ENCODE data around the gene FBXO31. TPM values are rescaled to one million over a fixed set of nuclear protein-coding genes. Genes with fewer than 3 reads are reported as not detected.

FBXO31 gene
- total and polyA plus RNA-seq, 9 of the 15 experiments (the other 6 are each of a cell fraction or from before 2014, with no cell fraction given), result 0.18 to 33.3 (median 10.9) TPM

GRCh38 chr16:87351320-87351698, 32.3 kb downstream of the FBXO31 start (continued):
- TF ChIP-seq E2F4 (CRISPR knock-in tag; IDR thresholded peaks at IDR 0.05; ENCODE audit: low read depth) (no peak), SMARCB1 (IDR thresholded peaks at IDR 0.05; ENCODE audit: insufficient read length, low read depth) (no peak), KLF13 (tag; IDR thresholded peaks at IDR 0.05; ENCODE audit: borderline replicate concordance, low read depth) (no peak), GABPB1 (CRISPR knock-in tag; IDR thresholded peaks at IDR 0.05) (no peak)
- TF ChIP-seq, protein P1, sequence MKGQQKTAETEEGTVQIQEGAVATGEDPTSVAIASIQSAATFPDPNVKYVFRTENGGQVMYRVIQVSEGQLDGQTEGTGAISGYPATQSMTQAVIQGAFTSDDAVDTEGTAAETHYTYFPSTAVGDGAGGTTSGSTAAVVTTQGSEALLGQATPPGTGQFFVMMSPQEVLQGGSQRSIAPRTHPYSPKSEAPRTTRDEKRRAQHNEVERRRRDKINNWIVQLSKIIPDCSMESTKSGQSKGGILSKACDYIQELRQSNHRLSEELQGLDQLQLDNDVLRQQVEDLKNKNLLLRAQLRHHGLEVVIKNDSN (CRISPR knock-in tag; IDR thresholded peaks at IDR 0.05), result no peak

DNA sequence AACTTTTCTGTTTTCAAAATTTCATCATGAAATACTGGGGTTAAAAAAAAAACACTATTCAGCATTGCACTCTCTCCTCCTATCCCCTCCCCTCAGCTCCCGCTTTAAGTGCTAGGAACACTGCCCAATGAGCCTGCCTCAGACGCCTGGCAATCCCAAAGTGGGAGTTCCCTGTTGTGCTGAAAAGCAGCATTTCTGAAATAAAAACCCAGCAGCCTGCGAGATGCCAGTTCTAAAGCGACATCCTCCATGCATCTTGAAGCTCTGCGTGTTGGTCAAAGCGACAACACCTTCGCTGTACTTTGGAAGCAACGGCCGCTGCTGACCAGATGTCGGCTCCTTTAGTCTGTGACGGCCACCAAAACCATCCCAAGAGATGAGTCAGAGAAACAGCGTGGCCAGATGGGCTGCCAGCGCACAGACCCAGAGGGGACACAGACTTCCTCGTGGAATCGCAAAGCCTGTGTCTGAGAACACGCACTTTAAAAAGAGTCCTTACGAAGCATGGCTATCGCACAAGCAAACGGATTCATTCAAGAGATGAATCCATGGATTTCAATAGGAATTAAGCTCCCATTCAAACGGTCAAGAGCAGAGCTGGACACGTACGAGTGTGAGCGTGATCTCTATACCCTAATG, 32.8 kb downstream of the FBXO31 start:
- no TSS peak for BruUV-seq (replicated peaks)
- no peaks in the 10 kb centered on the region for H3K9me3 ChIP-seq (replicated peaks; ENCODE audit: control insufficient read depth, insufficient read depth, low read depth, low read length)
- peaks cover 6% of the 10 kb centered on the region for H3K79me2 ChIP-seq (ENCODE audit: control insufficient read depth, insufficient read depth, low read length)
- 89% methylated on average over 23 of the region's 23 CpGs for WGBS (ENCODE audit: insufficient coverage, low coverage, missing lambda C conversion rate)
- H4K20me1 ChIP-seq (replicated peaks; ENCODE audit: control insufficient read depth, insufficient read depth, low read length), result no peaks in the 10 kb centered on the region; the same call in 1 of the 2 replicates
- intact Hi-C loops (cut with micrococcal nuclease) (no loop called here), in situ Hi-C loops (cut with MboI) (no loop called here)
- no peaks in the 10 kb centered on the region for H3K27me3 ChIP-seq (ENCODE audit: control insufficient read depth in 2 of 2, insufficient read depth in 2 of 2, low read length in 2 of 2)
- FAIRE-seq, result no peak
- DNase-seq (ENCODE audit: extremely low read depth in 1 of 4, low spot score in 3 of 4), result no peak
- TF ChIP-seq ZNF589 (CRISPR knock-in tag; IDR thresholded peaks at IDR 0.05; ENCODE audit: low read depth), result no peak
- TF ChIP-seq SMAD3 (CRISPR knock-in tag; conservative IDR thresholded peaks at IDR 0.05), result no peak
- TF ChIP-seq ZNF79 (CRISPR knock-in tag; IDR thresholded peaks at IDR 0.05; ENCODE audit: low read depth), result no peak
- POLR2A ChIA-PET, result interaction anchor here (0.6 to 1.5 kb wide), 4 partner anchors 10 to 807 kb away, joined by 3 to 5 read pairs (median 4); no protein-coding TSS in a partner anchor
- CTCF ChIA-PET (ENCODE audit: low intra/inter-chr PET ratio), result interaction anchor here (0.6 kb wide), 1 partner anchor 232 kb away, joined by 3 read pairs; no protein-coding TSS in a partner anchor
- no peak overlapping the region for H3K27ac ChIP-seq (ENCODE audit: extremely low read depth, low read depth, low read length)
- peaks cover 32% of the 10 kb centered on the region; the same call in 2 of the 3 replicates for H3K36me3 ChIP-seq (ENCODE audit: control insufficient read depth, insufficient read depth, low read length)
- H3K4me1 ChIP-seq (replicated peaks in 1 of 2; ENCODE audit: control insufficient read depth in 2 of 2, insufficient read depth in 2 of 2, low read length in 2 of 2), result peaks cover 0 to 17% of the 10 kb centered on the region in 2 experiments; a peak in 1 of 5 replicates
- H3K9me1 ChIP-seq (ENCODE audit: control insufficient read depth, insufficient read depth, low read length), result peaks cover 5% of the 10 kb centered on the region
- no peak overlapping the region for H2AFZ ChIP-seq (ENCODE audit: low read depth, low read length)
- H3K4me2 ChIP-seq (ENCODE audit: insufficient read depth, low read length), result no peak overlapping the region
- no peak overlapping the region for H3K9ac ChIP-seq (ENCODE audit: insufficient read depth in 1 of 2, low read depth in 2 of 2, low read length in 2 of 2)
- no peak for ATAC-seq
- no peak overlapping the region for H3K4me3 ChIP-seq

Data from K562 (cell line).